ENCODE results near the gene PSD4. TPM values are rescaled to one million over a fixed set of nuclear protein-coding genes. Genes with fewer than 3 reads are reported as not detected.

The PSD4 gene
- total RNA-seq, 1 experiment from 2014 or later, result 1.5 TPM

DNA sequence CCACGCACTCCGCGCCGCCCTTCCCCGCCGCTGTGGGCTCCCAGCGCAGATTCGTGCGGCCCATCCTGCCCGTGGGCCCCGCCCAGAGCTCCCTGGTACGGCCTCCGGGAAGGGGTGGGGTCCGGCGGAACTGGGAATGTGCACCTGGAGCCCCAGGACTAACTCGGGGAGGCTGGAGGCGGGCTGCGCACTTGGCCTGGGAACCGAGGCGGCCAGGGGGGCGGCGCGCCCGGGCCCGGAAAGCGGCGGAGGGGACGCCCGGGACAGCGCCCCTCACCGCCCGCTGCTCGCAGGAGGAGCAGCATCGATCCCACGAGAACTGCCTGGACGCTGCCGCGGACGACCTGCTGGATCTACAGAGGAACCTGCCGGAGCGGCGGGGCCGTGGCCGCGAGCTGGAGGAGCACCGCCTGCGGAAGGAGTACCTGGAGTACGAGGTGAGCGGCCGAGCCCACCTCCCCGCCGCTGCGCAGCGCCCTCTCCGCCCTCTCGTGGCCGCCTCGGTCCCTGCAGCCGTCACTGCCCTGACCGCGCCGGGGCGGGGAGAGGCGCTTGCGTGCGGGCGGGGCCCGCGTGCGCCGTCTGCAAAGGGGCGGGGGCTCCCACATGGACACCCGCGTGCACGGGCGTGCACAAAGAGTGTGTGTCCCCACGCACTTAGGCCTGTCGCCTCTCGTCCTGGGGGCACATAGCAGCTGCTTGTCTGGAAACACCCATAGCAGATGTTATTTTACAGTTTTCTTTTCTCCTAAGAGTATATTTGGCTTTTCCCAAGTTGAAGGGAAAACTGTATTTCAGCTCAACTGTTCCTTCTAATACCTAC, 25.2 kb downstream of the PSD4 start:
- peaks cover 9% of the 10 kb centered on the region for H3K27me3 ChIP-seq (ENCODE audit: control insufficient read depth, insufficient read depth, low read length)
- H3K4me3 ChIP-seq (ENCODE audit: insufficient read depth, low read depth, low read length), result peak overlapping the region; percentile 54
- no peaks in the 10 kb centered on the region for H3K36me3 ChIP-seq (replicated peaks; ENCODE audit: control insufficient read depth, insufficient read depth, low read length)
- peak; percentile 97 for DNase-seq

DNA sequence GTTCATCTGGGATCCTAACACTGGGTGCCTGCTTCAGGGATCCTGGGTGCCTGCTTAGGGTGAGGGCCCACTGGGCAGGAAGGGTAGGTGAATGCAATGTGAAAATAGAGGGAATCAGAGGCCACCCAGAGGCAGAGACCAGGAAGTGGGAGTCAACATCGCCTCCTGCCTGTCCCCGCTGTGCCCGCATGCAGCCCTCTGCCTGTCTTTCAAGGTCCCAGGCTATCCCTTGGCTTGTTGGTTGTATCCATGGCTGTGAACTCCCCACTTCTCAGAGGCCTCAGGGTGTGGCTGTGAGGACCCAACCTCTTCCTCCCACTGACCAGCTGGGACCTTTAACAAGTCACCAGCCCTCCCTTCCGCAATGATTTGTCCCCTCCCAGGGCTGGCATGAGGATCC, 26.5 kb downstream of the PSD4 start:
- Histone ChIP-seq H3K4me3 (ENCODE audit: insufficient read depth, low read depth, low read length) (no peak overlapping the region), H3K27me3 (ENCODE audit: control insufficient read depth, insufficient read depth, low read length) (peaks cover 9% of the 10 kb centered on the region), H3K36me3 (replicated peaks; ENCODE audit: control insufficient read depth, insufficient read depth, low read length) (no peaks in the 10 kb centered on the region)
- DNase-seq, result peak; percentile 74

GRCh38 chr2:113200736-113201490, 27.1 kb downstream of the PSD4 start:
- no peak for DNase-seq
- Histone ChIP-seq H3K4me3 (ENCODE audit: insufficient read depth, low read depth, low read length) (no peak overlapping the region), H3K36me3 (replicated peaks; ENCODE audit: control insufficient read depth, insufficient read depth, low read length) (no peaks in the 10 kb centered on the region), H3K27me3 (ENCODE audit: control insufficient read depth, insufficient read depth, low read length) (peaks cover 9% of the 10 kb centered on the region)

DNA sequence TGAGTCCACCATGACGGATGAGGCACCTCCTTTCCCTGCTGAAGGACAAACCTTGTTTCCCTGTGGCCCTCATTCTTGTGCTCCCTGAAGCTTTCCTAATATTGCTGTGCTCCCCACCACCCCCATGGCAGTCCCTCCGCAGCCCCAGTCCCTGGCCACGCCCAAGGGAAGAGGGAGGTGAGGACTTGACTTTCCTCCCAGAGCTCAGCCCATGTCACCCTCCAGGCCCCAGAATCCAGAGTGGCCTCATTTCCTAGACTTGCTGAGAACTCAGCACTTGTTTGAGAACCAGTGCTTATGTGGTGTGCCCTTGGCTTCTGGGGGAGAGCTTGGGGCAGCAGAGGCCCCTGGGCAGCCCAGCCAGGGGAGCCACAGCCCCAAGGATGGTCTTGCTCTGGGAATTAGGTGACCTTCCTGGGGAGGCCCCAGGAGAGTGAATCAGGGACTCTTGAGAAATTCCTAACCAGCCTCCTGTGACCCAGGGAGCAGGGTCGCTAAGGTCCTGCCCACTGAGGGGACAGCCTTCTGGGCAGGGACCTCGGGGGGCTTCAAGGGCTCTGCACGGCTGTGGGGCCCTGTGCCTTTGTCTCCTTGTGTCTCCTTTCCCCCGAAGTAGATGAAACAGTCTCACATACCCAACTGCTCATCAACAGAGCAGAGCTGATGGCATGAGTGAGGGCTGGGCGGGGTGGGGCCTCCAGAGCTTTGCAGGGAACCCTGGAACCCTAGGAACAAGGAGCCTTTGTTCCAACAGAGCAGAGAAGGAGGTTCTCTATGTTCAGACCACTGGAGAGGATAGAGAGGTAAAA, 27.9 kb downstream of the PSD4 start:
- no peak overlapping the region for H3K4me3 ChIP-seq (ENCODE audit: insufficient read depth, low read depth, low read length)
- H3K27me3 ChIP-seq (ENCODE audit: control insufficient read depth, insufficient read depth, low read length), result peaks cover 9% of the 10 kb centered on the region
- DNase-seq, result no peak
- H3K36me3 ChIP-seq (replicated peaks; ENCODE audit: control insufficient read depth, insufficient read depth, low read length), result no peaks in the 10 kb centered on the region

DNA sequence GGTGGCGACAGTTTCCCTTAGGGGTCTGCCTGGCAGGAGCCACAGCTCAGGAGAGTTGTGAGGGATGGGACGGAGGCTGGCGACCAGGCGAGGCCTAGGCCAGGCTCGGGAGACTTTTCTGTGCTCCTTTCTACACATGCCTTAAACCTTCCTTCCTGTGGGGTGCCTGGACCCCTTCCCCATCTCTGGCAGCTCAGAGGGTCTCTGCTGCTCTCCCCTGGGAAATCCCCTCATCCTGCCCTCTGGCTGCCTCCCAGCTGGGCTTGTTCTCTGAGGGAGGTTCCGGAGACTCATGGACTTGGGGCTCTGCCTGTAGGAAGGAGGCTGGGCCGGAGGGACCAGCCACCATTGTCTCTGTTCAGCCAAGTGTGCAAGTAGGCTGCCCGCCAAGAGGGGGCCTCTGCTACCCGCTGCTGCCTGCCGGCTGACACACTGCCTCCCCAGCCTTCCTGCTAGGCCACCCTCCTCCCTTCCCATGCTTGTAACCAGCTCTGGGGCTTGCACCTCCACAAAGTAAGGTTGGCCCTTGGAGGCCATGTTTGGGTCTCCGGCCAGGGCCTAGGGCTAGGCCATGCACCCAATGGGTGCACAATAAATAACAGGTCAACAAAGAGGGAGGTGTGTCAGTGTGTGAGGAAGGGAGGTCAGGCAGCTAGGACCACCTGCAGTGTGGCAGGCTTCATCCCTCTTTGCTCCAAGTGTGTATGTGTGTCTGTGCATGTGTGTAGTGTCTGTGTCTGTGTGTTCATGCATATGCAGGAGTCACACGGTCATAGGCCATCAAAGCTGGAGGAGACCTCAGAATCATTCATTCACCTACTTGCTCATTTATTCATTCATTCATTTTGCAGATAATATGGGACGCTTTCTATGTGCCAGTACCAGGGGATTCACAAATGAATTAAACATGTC, 28.8 kb downstream of the PSD4 start:
- Histone ChIP-seq H3K27me3 (ENCODE audit: control insufficient read depth, insufficient read depth, low read length) (peaks cover 8% of the 10 kb centered on the region), H3K4me3 (ENCODE audit: insufficient read depth, low read depth, low read length) (no peak overlapping the region)
- DNase-seq, result no peak

DNA sequence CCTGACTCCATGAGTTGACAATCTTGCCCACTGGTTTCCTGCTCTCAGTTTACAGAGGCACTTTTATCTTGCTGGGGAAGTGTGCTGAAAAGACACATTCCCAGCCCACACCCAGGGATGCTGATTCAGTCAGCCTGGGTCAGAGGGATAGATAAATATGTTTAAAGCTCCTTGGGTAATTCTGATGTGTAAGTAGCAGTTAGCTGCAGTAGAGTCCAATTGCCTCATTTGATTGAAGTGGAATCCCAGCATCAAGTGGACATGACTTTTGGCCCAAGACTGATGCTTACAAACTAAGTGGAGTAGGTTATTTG, 29.4 kb downstream of the PSD4 start:
- no peak for DNase-seq
- peaks cover 4% of the 10 kb centered on the region; the same call in 1 of the 2 replicates for H3K27me3 ChIP-seq (ENCODE audit: control insufficient read depth, insufficient read depth, low read length)
- no peaks in the 10 kb centered on the region for H3K36me3 ChIP-seq (replicated peaks; ENCODE audit: control insufficient read depth, insufficient read depth, low read length)
- no peak overlapping the region for H3K4me3 ChIP-seq (ENCODE audit: insufficient read depth, low read depth, low read length)

More for the DNA sequence above, 28.8 kb downstream of the PSD4 start:
- H3K36me3 ChIP-seq (replicated peaks; ENCODE audit: control insufficient read depth, insufficient read depth, low read length), result no peaks in the 10 kb centered on the region

DNA sequence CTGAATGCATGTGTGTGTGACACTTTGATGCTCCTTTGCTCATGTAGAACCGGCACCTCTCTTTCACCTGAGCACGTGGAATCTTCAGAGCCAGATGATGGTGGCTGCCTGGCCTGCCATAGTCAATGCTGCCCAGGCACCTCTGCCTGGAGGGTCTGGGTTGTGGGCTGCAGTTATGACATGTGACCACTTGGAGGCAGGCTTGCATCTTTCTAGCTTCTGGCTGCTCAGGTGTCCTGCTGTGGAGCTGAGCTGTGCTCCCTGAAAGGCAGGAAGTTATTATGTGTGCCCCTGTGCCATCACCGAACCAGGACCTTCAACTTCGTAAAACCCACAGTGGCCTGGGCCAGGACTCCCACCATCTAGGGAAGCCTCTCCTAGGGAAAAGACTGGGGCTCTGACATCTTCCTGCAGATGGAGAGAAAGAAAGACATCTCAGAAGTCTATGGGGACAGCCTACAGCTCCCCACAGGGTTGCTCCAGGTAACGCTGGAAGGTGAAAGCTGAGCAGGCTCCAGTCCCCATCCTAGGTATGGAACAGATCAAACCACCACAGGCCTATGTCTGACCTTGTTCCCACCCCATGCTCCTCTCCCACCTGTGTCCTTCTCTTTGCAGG, 30.2 kb downstream of the PSD4 start:
- no peaks in the 10 kb centered on the region for H3K27me3 ChIP-seq (ENCODE audit: control insufficient read depth, insufficient read depth, low read length)
- no peak overlapping the region for H3K4me3 ChIP-seq (ENCODE audit: insufficient read depth, low read depth, low read length)
- DNase-seq, result peak; percentile 91
- H3K36me3 ChIP-seq (replicated peaks; ENCODE audit: control insufficient read depth, insufficient read depth, low read length), result no peaks in the 10 kb centered on the region

- Histone ChIP-seq H3K4me3 (ENCODE audit: insufficient read depth, low read depth, low read length) (no peak overlapping the region), H3K36me3 (replicated peaks; ENCODE audit: control insufficient read depth, insufficient read depth, low read length) (no peaks in the 10 kb centered on the region), H3K27me3 (ENCODE audit: control insufficient read depth, insufficient read depth, low read length) (no peaks in the 10 kb centered on the region)
- no peak for DNase-seq
Measured at GRCh38 chr2:113206251-113206650, 32.5 kb downstream of the PSD4 start.

GRCh38 chr2:113207021-113207420, 33.2 kb downstream of the PSD4 start:
- no peaks in the 10 kb centered on the region for H3K27me3 ChIP-seq (ENCODE audit: control insufficient read depth, insufficient read depth, low read length)
- H3K4me3 ChIP-seq (ENCODE audit: insufficient read depth, low read depth, low read length), result no peak overlapping the region
- H3K36me3 ChIP-seq (replicated peaks; ENCODE audit: control insufficient read depth, insufficient read depth, low read length), result no peaks in the 10 kb centered on the region
- no peak for DNase-seq

GRCh38 chr2:113208396-113208795, 34.6 kb downstream of the PSD4 start:
- no peak overlapping the region for H3K4me3 ChIP-seq (ENCODE audit: insufficient read depth, low read depth, low read length)
- H3K36me3 ChIP-seq (replicated peaks; ENCODE audit: control insufficient read depth, insufficient read depth, low read length), result no peaks in the 10 kb centered on the region
- no peak for DNase-seq
- no peaks in the 10 kb centered on the region for H3K27me3 ChIP-seq (ENCODE audit: control insufficient read depth, insufficient read depth, low read length)

GRCh38 chr2:113209011-113209645, 35.4 kb downstream of the PSD4 start:
- H3K4me3 ChIP-seq (ENCODE audit: insufficient read depth, low read depth, low read length), result no peak overlapping the region
- no peak for DNase-seq
- H3K27me3 ChIP-seq (ENCODE audit: control insufficient read depth, insufficient read depth, low read length), result no peaks in the 10 kb centered on the region
- no peaks in the 10 kb centered on the region for H3K36me3 ChIP-seq (replicated peaks; ENCODE audit: control insufficient read depth, insufficient read depth, low read length)

GRCh38 chr2:113209646-113210171, 35.9 kb downstream of the PSD4 start:
- Histone ChIP-seq H3K4me3 (ENCODE audit: insufficient read depth, low read depth, low read length) (no peak overlapping the region), H3K27me3 (ENCODE audit: control insufficient read depth, insufficient read depth, low read length) (no peaks in the 10 kb centered on the region), H3K36me3 (replicated peaks; ENCODE audit: control insufficient read depth, insufficient read depth, low read length) (no peaks in the 10 kb centered on the region)
- DNase-seq, result no peak
